HFFc6 (cell line): ENCODE data around the gene SLC2A8. TPM values are rescaled to one million over a fixed set of nuclear protein-coding genes. Genes with fewer than 3 reads are reported as not detected.

Experiments
- DNase-seq: peaks from one replicate; pipeline ENCODE4 v3.0.0-alpha.2; 2018
- H3K27ac Mint-ChIP-seq: 2 replicates; pipeline ENCODE4 v1.8.0; 2020; ENCODE audit warnings: mild to moderate bottlenecking, mixed read lengths
- H3K27me3 Mint-ChIP-seq: 2 replicates; pipeline ENCODE4 v1.8.0; 2021; ENCODE audit warnings: mild to moderate bottlenecking, moderate library complexity, mixed read lengths; ENCODE audit not compliant: insufficient read depth
- H3K36me3 Mint-ChIP-seq: 2 replicates; pipeline ENCODE4 v1.8.0; 2021; ENCODE audit warnings: low read depth, mixed read lengths
- H3K4me1 Mint-ChIP-seq: 2 replicates; pipeline ENCODE4 v1.8.0; 2020; ENCODE audit warnings: low read depth, mixed read lengths
- H3K4me3 Mint-ChIP-seq: 2 replicates; pipeline ENCODE4 v1.8.0; 2020; ENCODE audit warnings: mild to moderate bottlenecking, moderate library complexity, mixed read lengths
- H3K9me3 Mint-ChIP-seq: 2 replicates; pipeline ENCODE4 v1.8.0; 2020; ENCODE audit warnings: mild to moderate bottlenecking, mixed read lengths
- total RNA-seq, 6 experiments: library from RNA; stranded (reverse); fragmentation: NEBNext Ultra II Directional; extraction: Animal tissue kit (Norgen Biotek cat#: 25700); gene quantifications; 2 replicates in 1 of 6; 3 replicates in 5 of 6; pipeline ENCODE4 v1.2.3, GENCODE V29; 2021
- TF ChIP-seq, protein P1 (sequence below): fragments of 200-600 bp; sonication (generic); IDR thresholded peaks from 2 replicates; pipeline ENCODE4 v1.5.0; 2021; ENCODE audit warnings: antibody characterized with exemption, mild to moderate bottlenecking

The SLC2A8 gene
- total RNA-seq, 6 experiments from 2014 or later = 11.5 to 13.6 (median 12.5) TPM

DNA sequence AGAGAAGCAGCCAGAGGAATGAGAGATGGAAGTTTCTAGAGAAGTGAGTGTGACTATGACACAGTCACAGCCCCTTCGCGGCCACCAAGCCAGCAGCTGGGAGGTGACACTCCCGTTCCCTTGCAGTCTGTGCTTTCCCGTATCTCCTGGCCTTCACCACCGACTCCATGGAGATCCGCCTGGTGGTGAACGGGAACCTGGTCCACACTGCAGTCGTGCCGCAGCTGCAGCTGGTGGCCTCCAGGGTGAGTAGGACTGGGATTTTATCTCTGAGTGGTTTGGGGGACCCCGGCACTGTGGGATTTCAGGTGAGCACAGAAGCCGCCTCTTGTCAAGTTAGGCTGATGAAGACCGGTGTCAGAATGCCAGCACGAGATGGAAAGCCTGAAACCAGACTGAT, 12.1 kb upstream of the SLC2A8 start:
- DNase-seq = no peak
- Mint-ChIP-seq H3K4me3 (no peak overlapping the region), H3K4me1 (peaks cover 18% of the 10 kb centered on the region), H3K36me3 (no peaks in the 10 kb centered on the region), H3K27ac (no peak overlapping the region), H3K27me3 (peaks cover 18% of the 10 kb centered on the region), H3K9me3 (no peaks in the 10 kb centered on the region)
- TF ChIP-seq, protein P1, sequence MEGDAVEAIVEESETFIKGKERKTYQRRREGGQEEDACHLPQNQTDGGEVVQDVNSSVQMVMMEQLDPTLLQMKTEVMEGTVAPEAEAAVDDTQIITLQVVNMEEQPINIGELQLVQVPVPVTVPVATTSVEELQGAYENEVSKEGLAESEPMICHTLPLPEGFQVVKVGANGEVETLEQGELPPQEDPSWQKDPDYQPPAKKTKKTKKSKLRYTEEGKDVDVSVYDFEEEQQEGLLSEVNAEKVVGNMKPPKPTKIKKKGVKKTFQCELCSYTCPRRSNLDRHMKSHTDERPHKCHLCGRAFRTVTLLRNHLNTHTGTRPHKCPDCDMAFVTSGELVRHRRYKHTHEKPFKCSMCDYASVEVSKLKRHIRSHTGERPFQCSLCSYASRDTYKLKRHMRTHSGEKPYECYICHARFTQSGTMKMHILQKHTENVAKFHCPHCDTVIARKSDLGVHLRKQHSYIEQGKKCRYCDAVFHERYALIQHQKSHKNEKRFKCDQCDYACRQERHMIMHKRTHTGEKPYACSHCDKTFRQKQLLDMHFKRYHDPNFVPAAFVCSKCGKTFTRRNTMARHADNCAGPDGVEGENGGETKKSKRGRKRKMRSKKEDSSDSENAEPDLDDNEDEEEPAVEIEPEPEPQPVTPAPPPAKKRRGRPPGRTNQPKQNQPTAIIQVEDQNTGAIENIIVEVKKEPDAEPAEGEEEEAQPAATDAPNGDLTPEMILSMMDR = peak; percentile 32; the same call in 1 of the 2 replicates

DNA sequence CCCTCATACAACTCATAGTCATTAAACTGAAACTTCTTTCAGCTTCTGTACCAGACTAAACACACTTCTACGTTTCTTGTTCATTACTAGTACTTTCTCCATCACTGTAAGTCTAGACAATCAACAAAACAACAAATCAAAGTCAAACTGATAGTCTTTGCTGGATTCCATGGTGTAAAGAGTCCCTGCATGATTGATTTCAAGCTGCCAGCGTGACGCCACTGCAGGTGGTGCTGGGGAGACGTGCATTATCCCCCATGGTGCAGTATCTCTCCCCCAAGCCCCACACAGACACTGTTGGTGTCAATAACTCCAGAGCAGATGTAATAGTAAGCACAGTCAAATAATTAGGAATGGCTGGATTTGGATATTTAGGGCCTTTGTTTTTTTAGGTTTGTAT, 10.7 kb upstream of the SLC2A8 start:
- peaks cover 18% of the 10 kb centered on the region for H3K4me1 Mint-ChIP-seq
- TF ChIP-seq, protein P1 = no peak
- no peak overlapping the region for H3K4me3 Mint-ChIP-seq

DNA sequence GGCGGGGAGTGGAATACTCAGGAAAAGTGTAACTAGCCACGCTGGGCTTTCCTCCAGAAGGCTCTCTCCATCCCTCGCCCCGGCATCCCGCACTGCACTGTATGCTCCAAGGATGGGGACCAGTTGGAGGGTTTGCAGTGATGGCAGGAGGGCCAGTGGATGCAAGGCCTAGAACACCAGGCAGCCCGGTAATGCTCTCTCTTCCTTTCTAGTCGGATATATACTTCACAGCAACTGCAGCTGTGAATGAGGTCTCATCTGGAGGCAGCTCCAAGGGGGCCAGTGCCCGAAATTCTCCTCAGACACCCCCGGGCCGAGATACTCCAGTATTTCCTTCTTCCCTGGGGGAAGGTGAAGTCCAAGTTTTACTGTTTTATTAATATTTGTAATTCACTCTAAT, 10.0 kb upstream of the SLC2A8 start:
- no peak overlapping the region for H3K27ac Mint-ChIP-seq
- no peaks in the 10 kb centered on the region for H3K36me3 Mint-ChIP-seq

More for the DNA sequence above, 10.7 kb upstream of the SLC2A8 start:
- H3K27ac Mint-ChIP-seq = no peak overlapping the region
- no peak for DNase-seq
- peaks cover 18% of the 10 kb centered on the region for H3K27me3 Mint-ChIP-seq
- no peaks in the 10 kb centered on the region for H3K9me3 Mint-ChIP-seq
- no peaks in the 10 kb centered on the region for H3K36me3 Mint-ChIP-seq

DNA sequence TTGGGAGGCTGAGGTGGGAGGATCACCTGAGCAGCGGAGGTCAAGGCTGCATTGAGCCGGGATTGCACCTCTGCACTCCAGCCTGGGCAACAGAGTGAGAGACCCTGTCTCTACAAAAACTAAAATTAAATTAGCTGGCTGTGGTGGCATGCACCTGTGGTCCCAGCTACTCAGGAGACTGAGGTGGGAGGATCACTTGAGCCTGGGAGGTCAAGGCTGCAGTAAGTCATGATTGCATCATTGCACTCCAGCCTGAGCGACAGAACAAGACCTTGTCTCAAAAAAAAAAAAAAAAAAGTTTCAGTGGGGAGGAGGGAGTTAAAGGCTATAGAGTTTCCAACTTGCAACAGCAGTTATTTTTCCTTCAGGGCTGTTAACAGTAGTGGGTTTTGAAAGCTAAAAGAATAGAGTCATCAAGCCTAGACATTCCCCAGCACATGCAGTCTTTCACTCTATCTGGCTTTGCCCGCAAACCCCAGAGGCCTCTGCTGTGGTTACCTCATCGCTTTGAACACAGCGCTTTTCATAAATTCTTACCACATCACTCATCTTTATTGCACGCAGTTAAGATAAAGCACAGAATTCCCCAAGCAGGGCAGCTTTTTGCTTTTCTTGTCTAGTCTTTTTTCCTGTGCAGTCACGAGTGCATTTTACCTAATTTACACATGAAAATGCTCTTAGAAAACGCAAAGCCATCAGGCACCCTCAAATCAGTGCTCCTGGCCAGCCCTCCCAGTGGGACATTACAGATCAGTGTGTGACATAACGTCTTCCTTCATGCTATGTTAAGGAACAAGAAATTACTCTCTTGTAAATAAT, 8.7 kb upstream of the SLC2A8 start:
- Mint-ChIP-seq H3K4me3 (peak overlapping the region; percentile 57), H3K27ac (peak overlapping the region; percentile 61), H3K27me3 (peaks cover 20% of the 10 kb centered on the region), H3K4me1 (peaks cover 18% of the 10 kb centered on the region), H3K9me3 (no peaks in the 10 kb centered on the region), H3K36me3 (no peaks in the 10 kb centered on the region)
- DNase-seq = peak; percentile 97
- TF ChIP-seq, protein P1 = no peak

More for the DNA sequence above, 10.0 kb upstream of the SLC2A8 start:
- TF ChIP-seq, protein P1 = no peak
- H3K4me3 Mint-ChIP-seq = no peak overlapping the region
- DNase-seq = no peak
- H3K27me3 Mint-ChIP-seq = peaks cover 14% of the 10 kb centered on the region
- H3K4me1 Mint-ChIP-seq = peaks cover 18% of the 10 kb centered on the region
- no peaks in the 10 kb centered on the region for H3K9me3 Mint-ChIP-seq

DNA sequence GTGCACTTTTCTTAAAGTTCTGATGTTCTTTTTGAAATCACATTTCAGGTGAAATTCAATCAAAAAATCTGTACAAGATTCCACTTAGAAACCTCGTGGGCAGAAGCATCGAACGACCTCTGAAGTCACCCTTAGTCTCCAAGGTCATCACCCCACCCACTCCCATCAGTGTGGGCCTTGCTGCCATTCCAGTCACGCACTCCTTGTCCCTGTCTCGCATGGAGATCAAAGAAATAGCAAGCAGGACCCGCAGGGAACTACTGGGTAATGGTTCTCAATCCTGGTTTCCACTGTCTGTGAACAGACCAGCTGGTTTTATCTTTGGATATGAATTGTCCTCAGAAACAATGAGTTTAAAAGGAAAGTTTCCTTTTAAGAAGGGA, 8.1 kb upstream of the SLC2A8 start:
- Mint-ChIP-seq H3K27ac (peak overlapping the region; percentile 61), H3K9me3 (no peaks in the 10 kb centered on the region), H3K27me3 (peaks cover 16% of the 10 kb centered on the region), H3K4me3 (peak overlapping the region; percentile 57), H3K4me1 (peaks cover 23% of the 10 kb centered on the region), H3K36me3 (no peaks in the 10 kb centered on the region)
- TF ChIP-seq, protein P1 = no peak
- DNase-seq = no peak
